RWPE1 (cell line): ENCODE measurements around the gene RECQL5.
"Not testable (repeated sequence)": the region's sequence is repeated elsewhere in the genome, so short reads cannot be mapped to it uniquely, and the experiment has no call there.

Experiments
- CTCF ChIA-PET: fragments of 350-600 bp; sonication (Branson Sonifier 250); formaldehyde crosslinking; extraction: SDS; loops from one replicate; lab custom pipeline; 2021; lab: Yijun Ruan, JAX
- POLR2A ChIA-PET: fragments of 400-600 bp; formaldehyde crosslinking; extraction: SDS; loops from one replicate; lab custom pipeline; 2020; ENCODE audit warnings: antibody characterized with exemption; ENCODE audit not compliant: low non-redundant PET; lab: Yijun Ruan, JAX
- DNase-seq: peaks from one replicate; pipeline ENCODE4 v3.0.0; 2012; ENCODE audit warnings: low spot score
- H3K27ac ChIP-seq: fragments of 450-650 bp; 2 replicates; pipeline ENCODE4 v1.5.1; 2017
- CTCF ChIP-seq: fragments of 450-650 bp; conservative IDR thresholded peaks from 2 replicates; pipeline ENCODE4 v1.5.1; 2017; ENCODE audit warnings: low read depth, mild to moderate bottlenecking

The RECQL5 gene

GRCh38 chr17:75639771-75640555 is 27.0 kb downstream of the RECQL5 start:
- H3K27ac ChIP-seq: no peak overlapping the region; the same call in 1 of the 2 replicates
- DNase-seq: no peak
- no peak for TF ChIP-seq CTCF
- CTCF ChIA-PET: interaction anchor here (0.6 to 2.0 kb wide), 2 partner anchors 13 to 15 kb away, joined by 3 to 8 read pairs; no protein-coding TSS in a partner anchor
- POLR2A ChIA-PET: no interaction called here

GRCh38 chr17:75639327-75639726 is 27.6 kb downstream of the RECQL5 start:
- no peak for DNase-seq
- POLR2A ChIA-PET: no interaction called here
- CTCF ChIA-PET: interaction anchor here (0.6 kb wide), 1 partner anchor 13 kb away, joined by 3 read pairs; no protein-coding TSS in a partner anchor
- TF ChIP-seq CTCF: no peak
- H3K27ac ChIP-seq: no peak overlapping the region; the same call in 1 of the 2 replicates

- no peak for DNase-seq
- CTCF ChIA-PET: interaction anchor here (0.6 to 1.5 kb wide), 2 partner anchors 13 to 665 kb away, joined by 3 to 5 read pairs; no protein-coding TSS in a partner anchor
- H3K27ac ChIP-seq: no peak overlapping the region; the same call in 1 of the 2 replicates
- TF ChIP-seq CTCF: no peak
- POLR2A ChIA-PET: no interaction called here
Observed at GRCh38 chr17:75638893-75639292, 28.1 kb downstream of the RECQL5 start.

- CTCF ChIA-PET: interaction anchor here (0.5 to 1.5 kb wide), 4 partner anchors 8 to 664 kb away, joined by 3 to 5 read pairs (median 4); no protein-coding TSS in a partner anchor
- H3K27ac ChIP-seq, POLR2A ChIA-PET, DNase-seq: not testable (repeated sequence)
Observed at GRCh38 chr17:75638039-75638438, 28.9 kb downstream of the RECQL5 start.

DNA sequence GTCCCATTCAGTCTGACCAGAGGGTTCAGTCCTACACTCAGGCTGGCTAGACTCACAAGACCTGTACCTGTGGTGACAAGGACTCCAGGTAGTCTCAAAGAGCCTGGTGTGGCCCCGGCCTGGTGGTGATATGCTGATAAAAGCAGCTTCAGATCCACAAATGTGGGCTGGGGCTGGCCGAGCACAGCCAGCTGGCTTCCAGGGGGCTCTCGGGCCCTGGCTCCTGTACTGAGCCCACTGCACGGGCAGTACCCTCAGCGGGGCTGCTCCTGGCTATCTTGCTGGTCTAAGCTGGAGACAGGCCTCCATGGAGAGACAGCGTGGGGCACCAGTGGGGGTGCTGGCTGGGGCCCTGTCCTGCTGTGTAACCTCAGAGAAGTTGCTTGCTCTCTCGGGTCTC is 29.4 kb downstream of the RECQL5 start:
- no peak for TF ChIP-seq CTCF
- POLR2A ChIA-PET: no interaction called here
- CTCF ChIA-PET: interaction anchor here (0.5 to 1.5 kb wide), 5 partner anchors 8 to 113 kb away, joined by 3 to 5 read pairs (median 4); no protein-coding TSS in a partner anchor
- H3K27ac ChIP-seq: peak overlapping the region; percentile 70
- DNase-seq: no peak

DNA sequence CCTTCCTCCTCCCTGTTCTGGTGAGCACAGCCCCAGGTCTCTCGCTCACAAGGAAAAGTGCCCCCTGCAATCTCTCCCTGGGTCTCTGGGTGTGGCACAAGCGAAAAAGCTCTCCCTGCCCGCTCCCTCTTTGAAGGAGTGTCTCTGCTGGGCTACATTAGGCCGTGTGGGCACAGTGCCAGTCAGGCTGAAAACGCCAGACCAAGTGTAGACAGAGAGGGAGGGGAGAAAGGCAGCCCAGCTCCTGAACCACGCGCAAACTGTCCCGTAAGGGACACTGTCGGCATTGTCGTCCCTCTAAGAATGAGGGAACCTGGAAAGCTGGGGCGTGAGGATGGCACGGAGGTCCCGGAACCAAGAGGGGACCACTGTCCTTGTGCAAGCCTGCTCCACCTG is 29.8 kb downstream of the RECQL5 start:
- no peak for DNase-seq
- ChIA-PET CTCF (interaction anchor here (0.6 to 1.2 kb wide), 3 partner anchors 36 to 113 kb away, joined by 3 to 4 read pairs (median 4); no protein-coding TSS in a partner anchor), POLR2A (no interaction called here)
- peak overlapping the region; percentile 70 for H3K27ac ChIP-seq
- TF ChIP-seq CTCF: no peak
